Endothelial cell of umbilical vein (primary cell): ENCODE measurements around the gene SNX25. TPM values are rescaled to one million over a fixed set of nuclear protein-coding genes. Genes with fewer than 3 reads are reported as not detected.
A peak's percentile ranks its signal among the peaks of the same experiment; 100 is the strongest.

Experiments used
- BruUV-seq: library from RNA; stranded (reverse); fragments of 400-500 nt; replicated peaks from 2 replicates; lab custom pipeline; 2021; lab: Mats Ljungman, UMichigan
- CTCF ChIA-PET: fragments of 300-600, 350-600 bp; sonication (Branson Sonifier 250); formaldehyde crosslinking; loops from one replicate; lab custom pipeline; 2021; ENCODE audit warnings: antibody characterized with exemption, inconsistent platforms; lab: Charles Lee
- POLR2A ChIA-PET: fragments of 300-600, 350-600 bp; sonication (Branson Sonifier 250); formaldehyde crosslinking; loops from one replicate; lab custom pipeline; 2021; ENCODE audit warnings: antibody characterized with exemption, inconsistent platforms; lab: Charles Lee
- DNase-seq: peaks from one replicate; pipeline ENCODE4 v3.0.0-alpha.2; 2011; ENCODE audit warnings: low read depth, low spot score
- FAIRE-seq: peaks from 2 replicates; lab custom pipeline; 2011; peaks lifted over from hg19 to GRCh38; lab: Jason Lieb, UNC
- H2AFZ ChIP-seq: 2 replicates; pipeline ENCODE4 v1.6.0; 2012; ENCODE audit warnings: low read depth, low read length, control low read depth, inconsistent platforms
- H3K27ac ChIP-seq: 2 replicates; pipeline ENCODE4 v1.5.1; 2011; ENCODE audit warnings: low read depth, mild to moderate bottlenecking, control low read depth, low read length, moderate library complexity; ENCODE audit not compliant: insufficient read depth
- H3K27me3 ChIP-seq, 2 experiments: 2 replicates each; pipeline versions ENCODE4 v1.6.0 to v1.6.1; 2011; ENCODE audit warnings: low read length in 2 of 2, mixed read lengths in 1 of 2; ENCODE audit not compliant: control insufficient read depth in 2 of 2, insufficient read depth in 2 of 2
- H3K36me3 ChIP-seq, 2 experiments: 2 replicates in 1 of 2; 3 replicates in 1 of 2; pipeline ENCODE4 v1.5.1; 2011; ENCODE audit warnings: low read length in 2 of 2, mild to moderate bottlenecking in 1 of 2, moderate library complexity in 1 of 2; ENCODE audit not compliant: control insufficient read depth in 2 of 2, insufficient read depth in 2 of 2; ENCODE audit errors: extremely low read depth in 1 of 2
- H3K4me1 ChIP-seq: 3 replicates; pipeline ENCODE4 v1.5.1; 2011; ENCODE audit warnings: mild to moderate bottlenecking, low read length; ENCODE audit not compliant: control insufficient read depth, insufficient read depth; ENCODE audit errors: extremely low read depth
- H3K4me2 ChIP-seq: 2 replicates; pipeline ENCODE4 v1.6.1; 2011; ENCODE audit warnings: low read length, control low read depth, mixed read lengths; ENCODE audit not compliant: insufficient read depth
- H3K4me3 ChIP-seq, 3 experiments: fragments of 200-600 bp in 1 of 3; sonication (generic), shearing (Covaris generic) in 1 of 3; replicated peaks in 1 of 3; 2 replicates each; pipeline ENCODE4 v1.5.1; 2011 to 2016; ENCODE audit warnings: control low read depth in 3 of 3, low read length in 3 of 3, mild to moderate bottlenecking in 2 of 3, inconsistent platforms in 1 of 3, low read depth in 1 of 3, moderate library complexity in 1 of 3; ENCODE audit not compliant: insufficient read depth in 1 of 3
- H3K79me2 ChIP-seq: 2 replicates; pipeline ENCODE4 v1.6.0; 2012; ENCODE audit warnings: low read length, inconsistent platforms; ENCODE audit not compliant: control insufficient read depth, insufficient read depth
- H3K9ac ChIP-seq: replicated peaks from 2 replicates; pipeline ENCODE3; 2011; ENCODE audit warnings: low read length, control low read depth; ENCODE audit not compliant: insufficient read depth; ENCODE audit errors: extremely low read depth
- H3K9me1 ChIP-seq: replicated peaks from 3 replicates; pipeline ENCODE4 v1.6.0; 2011; ENCODE audit warnings: mild to moderate bottlenecking, low read length; ENCODE audit not compliant: control insufficient read depth, insufficient read depth; ENCODE audit errors: extremely low read depth
- H3K9me3 ChIP-seq: replicated peaks from 2 replicates; pipeline ENCODE4 v1.5.1; 2012; ENCODE audit warnings: low read length, inconsistent platforms; ENCODE audit not compliant: control insufficient read depth, insufficient read depth
- H4K20me1 ChIP-seq: replicated peaks from 2 replicates; pipeline ENCODE3; 2011; ENCODE audit warnings: mild to moderate bottlenecking, low read length; ENCODE audit not compliant: control insufficient read depth, insufficient read depth; ENCODE audit errors: extremely low read depth
- CTCF ChIP-seq, 2 donors: IDR thresholded peaks; 1 replicate in 1 of 2; 2 replicates in 1 of 2; pipeline ENCODE4 v1.5.1; 2011; ENCODE audit warnings: low read length in 2 of 2, mild to moderate bottlenecking in 2 of 2, moderate library complexity in 2 of 2, control low read depth in 1 of 2, inconsistent platforms in 1 of 2, low read depth in 1 of 2; ENCODE audit not compliant: insufficient read depth in 1 of 2; ENCODE audit errors: extremely low read depth in 1 of 2
- GATA2 ChIP-seq: IDR thresholded peaks from 2 replicates; pipeline ENCODE4 v1.7.0; 2011; ENCODE audit warnings: low read depth, mild to moderate bottlenecking, moderate library complexity, mixed read lengths, low read length; ENCODE audit not compliant: insufficient read length, insufficient read depth
- MAX ChIP-seq: IDR thresholded peaks from 2 replicates; pipeline ENCODE4 v1.6.1; 2011; ENCODE audit not compliant: insufficient read depth, insufficient read length
- POLR2A ChIP-seq: IDR thresholded peaks from 2 replicates; pipeline ENCODE4 v1.6.1; 2012; ENCODE audit warnings: low read depth, mild to moderate bottlenecking, control low read depth, low read length
- POLR2AphosphoS5 ChIP-seq: IDR thresholded peaks from 2 replicates; pipeline ENCODE4 v1.6.1; 2012; ENCODE audit warnings: low read depth, mild to moderate bottlenecking, control low read depth, low read length, moderate library complexity; ENCODE audit not compliant: insufficient read depth
- dilution Hi-C: fragments of 300-500 bp; cut with MboI; formaldehyde crosslinking; loops from one replicate; pipeline ENCODE4 v1.15.0; 2019; ENCODE audit warnings: low sequenced_read_pairs; ENCODE audit not compliant: extremely low pct_ligation_motif_present
- intact Hi-C: fragments of 100-400 bp; cut with micrococcal nuclease; formaldehyde crosslinking; loops from one replicate; pipeline ENCODE4 v1.10.0; 2022
- polyA plus RNA-seq, 4 experiments: library from polyadenylated mRNA; depleted of rRNA in 3 of 4; stranded (reverse) in 3 of 4; unstranded in 1 of 4; fragments of >200 nt; gene quantifications; 2 replicates each; pipeline versions ENCODE4 v1.2.1 to v1.2.3, GENCODE V29; 2011 to 2012; ENCODE audit warnings: missing spikeins in 1 of 4
- total RNA-seq: library from RNA; stranded (reverse); gene quantifications from 2 replicates; pipeline ENCODE4 v1.2.3, GENCODE V29; 2021

SNX25 gene
- total and polyA plus RNA-seq, 2 donors (not counting 3 experiments of a cell fraction or from before 2014, with no cell fraction given), result 6.6 to 16.1 TPM

GRCh38 chr4:185201977-185202962 lies 7.1 kb upstream of the SNX25 start:
- TF ChIP-seq POLR2AphosphoS5, result peak; percentile 22
- peak; percentile 59 for TF ChIP-seq GATA2
- no peak for TF ChIP-seq MAX
- no peak for TF ChIP-seq POLR2A
- TF ChIP-seq CTCF (IDR thresholded peaks at IDR 0.05; ENCODE audit: extremely low read depth in 1 of 2, insufficient read depth in 1 of 2, low read depth in 1 of 2, low read length in 2 of 2), result no peak
- ChIA-PET POLR2A (no interaction called here), CTCF (interaction anchor here (0.9 to 8.0 kb wide), 2 partner anchors 17 to 103 kb away, joined by 3 to 74 read pairs; no protein-coding TSS in a partner anchor)
- Histone ChIP-seq H3K9me1 (no peaks in the 10 kb centered on the region), H3K4me2 (peak overlapping the region; percentile 48), H3K36me3 (no peaks in the 10 kb centered on the region), H3K79me2 (peaks cover 11% of the 10 kb centered on the region), H3K9me3 (no peaks in the 10 kb centered on the region), H3K27me3 (no peaks in the 10 kb centered on the region), H3K4me1 (peaks cover 34% of the 10 kb centered on the region), H3K4me3 (peak overlapping the region in 1 of 3 experiments; percentile 36), H4K20me1 (no peaks in the 10 kb centered on the region), H2AFZ (no peak overlapping the region), H3K9ac (peak overlapping the region; percentile 38), H3K27ac (peak overlapping the region; percentile 79)
- intact Hi-C loops (loop anchor here (1.0 to 10.0 kb wide), 7 partner anchors 60 to 1697 kb away; partner anchors contain the start of genes CCDC110, ING2, SLC25A4 and UFSP2), dilution Hi-C loops (no loop called here)
- peak; percentile 44 for DNase-seq
- FAIRE-seq, result peak; percentile 87
- BruUV-seq, result no TSS peak
